IMR-90 (cell line): ENCODE data around the gene ZNF783. TPM values are rescaled to one million over a fixed set of nuclear protein-coding genes. Genes with fewer than 3 reads are reported as not detected.

Source experiments
- ATAC-seq: fragments of 200-7000 bp; cut with Tn5 transposase; 2 replicates; pipeline ENCODE4 v1.9.1; 2020; ENCODE audit warnings: low read depth, mild to moderate bottlenecking, moderate library complexity
- BruUV-seq: library from RNA; stranded (reverse); fragments of 400-500 nt; replicated peaks from 2 replicates; lab custom pipeline; 2021; lab: Mats Ljungman, UMichigan
- CTCF ChIA-PET: fragments of 300-600 bp; formaldehyde crosslinking; extraction: SDS; loops from one replicate; lab custom pipeline; 2021; ENCODE audit warnings: antibody characterized with exemption; lab: Yijun Ruan, JAX
- POLR2A ChIA-PET: fragments of 300-600 bp; sonication (Branson Sonifier 250); formaldehyde crosslinking; loops from one replicate; lab custom pipeline; 2022; ENCODE audit warnings: antibody characterized with exemption; ENCODE audit not compliant: unreplicated experiment; lab: Charles Lee
- DNase-seq: peaks from one replicate; pipeline ENCODE4 v3.0.0; 2013
- H2AFZ ChIP-seq: replicated peaks from 2 replicates; pipeline ENCODE3; 2013; ENCODE audit warnings: low read length, mild to moderate bottlenecking; ENCODE audit not compliant: poor library complexity
- H2AK5ac ChIP-seq: 2 replicates; pipeline ENCODE4 v1.6.1; 2013; ENCODE audit warnings: low read depth, low read length, inconsistent platforms
- H2AK9ac ChIP-seq: replicated peaks from 2 replicates; pipeline ENCODE3; 2013; ENCODE audit warnings: mild to moderate bottlenecking, low read depth, low read length, moderate library complexity; ENCODE audit not compliant: poor library complexity
- H2BK120ac ChIP-seq: 2 replicates; pipeline ENCODE4 v1.6.1; 2013; ENCODE audit warnings: low read depth, low read length, inconsistent platforms
- H2BK15ac ChIP-seq: 3 replicates; pipeline ENCODE4 v1.6.1; 2013; ENCODE audit warnings: low read depth, low read length, inconsistent platforms
- H2BK20ac ChIP-seq: 2 replicates; pipeline ENCODE4 v1.6.1; 2013; ENCODE audit warnings: low read depth, mild to moderate bottlenecking, inconsistent platforms, low read length, moderate library complexity
- H2BK5ac ChIP-seq: 2 replicates; pipeline ENCODE4 v1.6.1; 2013; ENCODE audit warnings: mild to moderate bottlenecking, low read depth, low read length, inconsistent platforms; ENCODE audit not compliant: poor library complexity, severe bottlenecking
- H3K14ac ChIP-seq: replicated peaks from 2 replicates; pipeline ENCODE4 v1.6.1; 2013; ENCODE audit warnings: low read depth, low read length, inconsistent platforms
- H3K18ac ChIP-seq: 2 replicates; pipeline ENCODE4 v1.6.1; 2013; ENCODE audit warnings: low read depth, low read length, control low read depth
- H3K23ac ChIP-seq: 2 replicates; pipeline ENCODE4 v1.6.1; 2013; ENCODE audit warnings: low read depth, low read length, inconsistent platforms
- H3K27ac ChIP-seq: 2 replicates; pipeline ENCODE4 v1.5.1; 2013; ENCODE audit warnings: mild to moderate bottlenecking, control low read depth, low read length; ENCODE audit not compliant: insufficient read depth
- H3K27me3 ChIP-seq: 2 replicates; pipeline ENCODE4 v1.6.1; 2013; ENCODE audit warnings: low read length; ENCODE audit not compliant: control insufficient read depth, insufficient read depth
- H3K36me3 ChIP-seq: 2 replicates; pipeline ENCODE4 v1.6.1; 2013; ENCODE audit warnings: low read length, mixed read lengths; ENCODE audit not compliant: control insufficient read depth, insufficient read depth
- H3K4ac ChIP-seq: 2 replicates; pipeline ENCODE4 v1.6.1; 2013; ENCODE audit warnings: low read depth, low read length, inconsistent platforms
- H3K4me1 ChIP-seq: 2 replicates; pipeline ENCODE4 v1.6.1; 2013; ENCODE audit warnings: low read length, mixed read lengths; ENCODE audit not compliant: control insufficient read depth, insufficient read depth
- H3K4me2 ChIP-seq: 2 replicates; pipeline ENCODE4 v1.6.1; 2013; ENCODE audit warnings: low read depth, mild to moderate bottlenecking, control low read depth, low read length, moderate library complexity
- H3K4me3 ChIP-seq: 2 replicates; pipeline ENCODE4 v1.5.1; 2013; ENCODE audit warnings: low read depth, mild to moderate bottlenecking, control low read depth, low read length, moderate library complexity; ENCODE audit not compliant: insufficient read depth
- H3K56ac ChIP-seq: 2 replicates; pipeline ENCODE4 v1.6.1; 2013; ENCODE audit warnings: low read length, inconsistent platforms; ENCODE audit not compliant: insufficient read depth; ENCODE audit errors: extremely low read depth
- H3K79me1 ChIP-seq, 2 experiments: 2 replicates each; pipeline ENCODE4 v1.6.1; 2013; ENCODE audit warnings: low read length in 2 of 2, inconsistent platforms in 1 of 2, low read depth in 1 of 2
- H3K9ac ChIP-seq: 2 replicates; pipeline ENCODE4 v1.6.1; 2013; ENCODE audit warnings: low read depth, low read length, control low read depth
- H3K9me1 ChIP-seq: 2 replicates; pipeline ENCODE4 v1.6.1; 2013; ENCODE audit warnings: low read length, inconsistent platforms; ENCODE audit not compliant: insufficient read depth
- H3K9me3 ChIP-seq: 2 replicates; pipeline ENCODE4 v1.6.1; 2013; ENCODE audit warnings: low read length; ENCODE audit not compliant: control insufficient read depth, insufficient read depth
- H4K20me1 ChIP-seq: 2 replicates; pipeline ENCODE4 v1.6.1; 2013; ENCODE audit warnings: low read length, inconsistent platforms; ENCODE audit not compliant: insufficient read depth
- H4K5ac ChIP-seq: 2 replicates; pipeline ENCODE4 v1.6.1; 2013; ENCODE audit warnings: mild to moderate bottlenecking, low read depth, low read length, control low read depth
- H4K8ac ChIP-seq, 2 experiments: 2 replicates each; pipeline ENCODE4 v1.6.1; 2013; ENCODE audit warnings: low read depth in 2 of 2, low read length in 2 of 2, control low read depth in 1 of 2, inconsistent platforms in 1 of 2
- H4K91ac ChIP-seq: 2 replicates; pipeline ENCODE4 v1.6.1; 2013; ENCODE audit warnings: low read depth, low read length, inconsistent platforms; ENCODE audit not compliant: insufficient read depth
- BHLHE40 ChIP-seq: fragments of 150-350 bp; IDR thresholded peaks from 2 replicates; pipeline ENCODE4 v1.6.1; 2016; ENCODE audit warnings: mild to moderate bottlenecking, low read depth, low read length
- CEBPB ChIP-seq: IDR thresholded peaks from 2 replicates; pipeline ENCODE4 v1.6.1; 2012; ENCODE audit warnings: low read depth, low read length, improper control_type of control experiment
- CHD1 ChIP-seq: IDR thresholded peaks from 2 replicates; pipeline ENCODE4 v1.6.1; 2012; ENCODE audit warnings: low read depth, low read length, improper control_type of control experiment
- CTCF ChIP-seq: conservative IDR thresholded peaks from 2 replicates; pipeline ENCODE4 v1.5.1; 2012; ENCODE audit warnings: mild to moderate bottlenecking, low read depth, low read length, improper control_type of control experiment
- FOS ChIP-seq: fragments of 150-350 bp; IDR thresholded peaks from 2 replicates; pipeline ENCODE4 v1.6.1; 2016; ENCODE audit warnings: low read depth, low read length
- MAFK ChIP-seq: IDR thresholded peaks from 2 replicates; pipeline ENCODE4 v1.6.1; 2012; ENCODE audit warnings: low read depth, low read length, improper control_type of control experiment
- MAZ ChIP-seq: IDR thresholded peaks from 2 replicates; pipeline ENCODE4 v1.6.1; 2012; ENCODE audit warnings: low read depth, mild to moderate bottlenecking, low read length, improper control_type of control experiment, moderate library complexity, borderline replicate concordance
- MXI1 ChIP-seq: IDR thresholded peaks from 2 replicates; pipeline ENCODE4 v1.6.1; 2012; ENCODE audit warnings: low read depth, mild to moderate bottlenecking, low read length, moderate library complexity, borderline replicate concordance
- NFE2L2 ChIP-seq: fragments of 150-350 bp; IDR thresholded peaks from 2 replicates; pipeline ENCODE4 v1.6.1; 2016; ENCODE audit warnings: low read depth, mild to moderate bottlenecking, low read length
- RCOR1 ChIP-seq: IDR thresholded peaks from 2 replicates; pipeline ENCODE4 v1.6.1; 2012; ENCODE audit warnings: mild to moderate bottlenecking, low read length, improper control_type of control experiment; ENCODE audit not compliant: insufficient replicate concordance
- RFX5 ChIP-seq: IDR thresholded peaks from 2 replicates; pipeline ENCODE4 v1.8.0; 2012; ENCODE audit warnings: low read depth, mild to moderate bottlenecking, low read length, moderate library complexity
- SMC3 ChIP-seq: fragments of 150-350 bp; IDR thresholded peaks from 2 replicates; pipeline ENCODE4 v1.6.1; 2016; ENCODE audit warnings: low read depth, mild to moderate bottlenecking, antibody characterized with exemption, low read length, moderate library complexity
- USF2 ChIP-seq: fragments of 150-350 bp; IDR thresholded peaks from 2 replicates; pipeline ENCODE4 v1.6.1; 2017; ENCODE audit warnings: mild to moderate bottlenecking, antibody characterized with exemption, low read length, low read depth
- WGBS, 2 experiments: methylation state at CpG; one replicate each; pipeline versions ENCODE4 v1.1.5 to v1.1.7; 2013; ENCODE audit warnings: missing lambda C conversion rate in 2 of 2; ENCODE audit not compliant: insufficient read length in 1 of 2; ENCODE audit errors: extremely low coverage in 2 of 2; 5-methylcytosine and 5-hydroxymethylcytosine counted together
- dilution Hi-C: fragments of 300-500 bp; cut with HindIII; formaldehyde crosslinking; loops from one replicate; pipeline ENCODE4 v1.14.3; 2018; ENCODE audit warnings: low sequenced_read_pairs; ENCODE audit not compliant: unreplicated experiment
- in situ Hi-C: fragments of 300-500 bp; cut with MboI; formaldehyde crosslinking; loops from 3 replicates; pipeline ENCODE4 v1.14.3; 2019; ENCODE audit warnings: low sequenced_read_pairs, inconsistent platforms, mixed read lengths
- intact Hi-C: fragments of 100-400 bp; cut with micrococcal nuclease; formaldehyde crosslinking; loops from 2 replicates; pipeline ENCODE4 v1.10.0; 2022
- polyA plus RNA-seq, 3 experiments: library from polyadenylated mRNA; depleted of rRNA; stranded (reverse); fragments of >200 nt; gene quantifications; 2 replicates each; pipeline ENCODE4 v1.2.3, GENCODE V29; 2012; ENCODE audit warnings: low replicate concordance in 1 of 3
- total RNA-seq: library from RNA; depleted of rRNA; stranded (reverse); fragments of >200 nt; gene quantifications from 2 replicates; pipeline ENCODE4 v1.2.3, GENCODE V29; 2012
- TF ChIP-seq, protein P1 (sequence below): fragments of 150-350 bp; IDR thresholded peaks from 2 replicates; pipeline ENCODE4 v1.6.1; 2016; ENCODE audit warnings: low read depth, mild to moderate bottlenecking, low read length, moderate library complexity, borderline replicate concordance

ZNF783 gene
- total and polyA plus RNA-seq, 2 of the 4 experiments (the other 2 are of a cell fraction), result 2.3 to 7.2 TPM

- Histone ChIP-seq H3K18ac (no peak overlapping the region), H3K4me1 (peaks cover 3% of the 10 kb centered on the region), H2AFZ (no peak overlapping the region), H3K27me3 (no peaks in the 10 kb centered on the region), H2AK5ac (no peak overlapping the region), H3K4me2 (no peak overlapping the region), H3K23ac (no peak overlapping the region), H2BK5ac (no peak overlapping the region), H4K5ac (no peak overlapping the region), H3K27ac (no peak overlapping the region), H3K4ac (no peak overlapping the region), H4K8ac (no peak overlapping the region), H3K9me3 (no peaks in the 10 kb centered on the region), H4K20me1 (no peaks in the 10 kb centered on the region), H3K79me1 (peaks cover 4 to 13% of the 10 kb centered on the region in 2 experiments; a peak in 2 of 4 replicates), H2BK20ac (no peak overlapping the region), H2BK120ac (no peak overlapping the region), H2BK15ac (no peak overlapping the region), H3K4me3 (no peak overlapping the region), H3K36me3 (peaks cover 42% of the 10 kb centered on the region), H3K14ac (no peak overlapping the region), H3K56ac (no peak overlapping the region), H3K9ac (no peak overlapping the region), H2AK9ac (no peak overlapping the region), H3K9me1 (no peaks in the 10 kb centered on the region; the same call in 1 of the 2 replicates), H4K91ac (no peak overlapping the region)
- no peak for DNase-seq
- POLR2A ChIA-PET, result no interaction called here
- intact Hi-C loops, result no loop called here
- CTCF ChIA-PET, result no interaction called here
- TF ChIP-seq CTCF (no peak), BHLHE40 (no peak), NFE2L2 (no peak), USF2 (no peak), RFX5 (no peak), MAFK (no peak), RCOR1 (no peak), MAZ (no peak), SMC3 (no peak), MXI1 (no peak), CHD1 (no peak), CEBPB (no peak), FOS (no peak)
- TF ChIP-seq, protein P1, sequence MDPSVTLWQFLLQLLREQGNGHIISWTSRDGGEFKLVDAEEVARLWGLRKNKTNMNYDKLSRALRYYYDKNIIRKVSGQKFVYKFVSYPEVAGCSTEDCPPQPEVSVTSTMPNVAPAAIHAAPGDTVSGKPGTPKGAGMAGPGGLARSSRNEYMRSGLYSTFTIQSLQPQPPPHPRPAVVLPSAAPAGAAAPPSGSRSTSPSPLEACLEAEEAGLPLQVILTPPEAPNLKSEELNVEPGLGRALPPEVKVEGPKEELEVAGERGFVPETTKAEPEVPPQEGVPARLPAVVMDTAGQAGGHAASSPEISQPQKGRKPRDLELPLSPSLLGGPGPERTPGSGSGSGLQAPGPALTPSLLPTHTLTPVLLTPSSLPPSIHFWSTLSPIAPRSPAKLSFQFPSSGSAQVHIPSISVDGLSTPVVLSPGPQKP, result no peak
- BruUV-seq, result no TSS peak
- in situ Hi-C loops, result no loop called here
- WGBS, 2 experiments, result 98% methylated on average over 6 of the region's 8 CpGs; no CpG with 5 or more reads in 1 of the 2 experiments
- no peak for ATAC-seq
- dilution Hi-C loops, result no loop called here
Observed at GRCh38 chr7:149223176-149223575, 38.8 kb upstream of the ZNF783 start.
